ENCODE results near the gene ASPSCR1.

DNA sequence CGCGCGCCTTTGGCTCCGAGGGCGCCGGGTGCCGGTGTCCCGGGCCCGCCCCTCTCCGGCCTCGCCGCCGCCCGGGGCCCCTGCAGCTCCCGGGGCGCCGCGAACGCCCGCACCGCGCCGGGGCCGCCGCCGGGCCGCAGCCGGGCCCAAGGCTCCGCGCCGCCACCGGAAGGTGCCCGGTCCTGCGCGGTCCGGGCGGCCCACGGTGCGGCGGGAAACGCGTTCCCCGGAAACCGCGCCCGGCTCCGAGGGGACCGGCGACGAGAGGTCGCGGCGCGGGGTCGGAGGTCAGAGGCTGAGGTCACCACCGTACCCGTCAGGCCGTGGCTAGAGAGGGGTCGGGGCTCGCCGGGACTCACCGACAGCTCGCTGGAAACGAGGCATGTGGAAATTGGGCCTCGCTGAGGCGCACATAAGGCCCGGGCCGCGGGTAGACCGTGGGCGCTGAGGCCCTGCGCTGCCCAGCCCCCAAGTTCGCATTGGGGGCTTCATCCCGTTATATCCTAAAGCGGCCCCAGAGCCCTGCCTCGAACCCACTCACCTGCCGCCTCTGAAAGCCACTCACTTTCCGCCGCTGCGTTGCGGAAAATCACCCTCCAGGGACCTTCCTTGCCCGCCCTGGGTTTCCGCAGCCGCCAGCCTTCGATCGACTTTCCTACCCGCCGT lies 88.3 kb downstream of the ASPSCR1 start, which contains the start of gene DUS1L:
- TF ChIP-seq ZFP3 (CRISPR knock-in tag; IDR thresholded peaks at IDR 0.05) (peak; percentile 82), ZNF565 (CRISPR knock-in tag; conservative IDR thresholded peaks at IDR 0.05; ENCODE audit: low read depth) (no peak), CREB5 (CRISPR knock-in tag; IDR thresholded peaks at IDR 0.05; ENCODE audit: low read depth) (no peak), GLIS3 (CRISPR knock-in tag; IDR thresholded peaks at IDR 0.05) (0 out of 2 replicates have a peak, but pooled peaks have one; percentile 26), ARNTL (CRISPR knock-in tag; IDR thresholded peaks at IDR 0.05; ENCODE audit: borderline replicate concordance, low read depth) (no peak), SNAI2 (CRISPR knock-in tag; IDR thresholded peaks at IDR 0.05) (no peak), ZFP30 (CRISPR knock-in tag; IDR thresholded peaks at IDR 0.05) (no peak), PPARA (CRISPR knock-in tag; IDR thresholded peaks at IDR 0.05; ENCODE audit: borderline replicate concordance) (no peak), TCF4 (CRISPR knock-in tag; IDR thresholded peaks at IDR 0.05; ENCODE audit: borderline replicate concordance) (no peak)
- TF ChIP-seq, protein P1, sequence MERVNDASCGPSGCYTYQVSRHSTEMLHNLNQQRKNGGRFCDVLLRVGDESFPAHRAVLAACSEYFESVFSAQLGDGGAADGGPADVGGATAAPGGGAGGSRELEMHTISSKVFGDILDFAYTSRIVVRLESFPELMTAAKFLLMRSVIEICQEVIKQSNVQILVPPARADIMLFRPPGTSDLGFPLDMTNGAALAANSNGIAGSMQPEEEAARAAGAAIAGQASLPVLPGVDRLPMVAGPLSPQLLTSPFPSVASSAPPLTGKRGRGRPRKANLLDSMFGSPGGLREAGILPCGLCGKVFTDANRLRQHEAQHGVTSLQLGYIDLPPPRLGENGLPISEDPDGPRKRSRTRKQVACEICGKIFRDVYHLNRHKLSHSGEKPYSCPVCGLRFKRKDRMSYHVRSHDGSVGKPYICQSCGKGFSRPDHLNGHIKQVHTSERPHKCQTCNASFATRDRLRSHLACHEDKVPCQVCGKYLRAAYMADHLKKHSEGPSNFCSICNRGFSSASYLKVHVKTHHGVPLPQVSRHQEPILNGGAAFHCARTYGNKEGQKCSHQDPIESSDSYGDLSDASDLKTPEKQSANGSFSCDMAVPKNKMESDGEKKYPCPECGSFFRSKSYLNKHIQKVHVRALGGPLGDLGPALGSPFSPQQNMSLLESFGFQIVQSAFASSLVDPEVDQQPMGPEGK (CRISPR knock-in tag; IDR thresholded peaks at IDR 0.05; ENCODE audit: borderline replicate concordance), result no peak
